Kidney glomerular epithelial cell (primary cell): Measurements from ENCODE around the gene TCF12.

Experiments used
- DNase-seq: peaks from one replicate; lab custom pipeline; 2025; lab: John Stamatoyannopoulos, UW

The TCF12 gene

DNA sequence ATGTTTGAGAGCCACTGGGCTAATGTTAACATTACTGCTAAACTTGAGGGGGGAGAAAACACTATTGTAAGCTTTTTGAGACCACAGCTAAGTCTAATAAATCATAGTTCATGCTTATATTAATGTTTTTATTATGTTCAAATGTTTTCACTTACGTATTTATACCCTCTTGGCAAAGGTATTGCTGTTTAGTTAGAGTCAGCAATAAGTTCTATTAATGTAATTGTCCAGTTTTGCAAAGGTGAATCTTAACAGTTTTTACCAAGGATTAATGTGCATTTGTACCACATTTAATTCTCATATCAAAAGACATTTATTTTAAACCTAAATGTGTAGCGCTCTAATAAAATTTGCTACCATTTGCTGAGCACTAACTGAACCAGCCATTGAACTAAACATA lies 251.2 kb downstream of the TCF12 start:
- no peak for DNase-seq

DNA sequence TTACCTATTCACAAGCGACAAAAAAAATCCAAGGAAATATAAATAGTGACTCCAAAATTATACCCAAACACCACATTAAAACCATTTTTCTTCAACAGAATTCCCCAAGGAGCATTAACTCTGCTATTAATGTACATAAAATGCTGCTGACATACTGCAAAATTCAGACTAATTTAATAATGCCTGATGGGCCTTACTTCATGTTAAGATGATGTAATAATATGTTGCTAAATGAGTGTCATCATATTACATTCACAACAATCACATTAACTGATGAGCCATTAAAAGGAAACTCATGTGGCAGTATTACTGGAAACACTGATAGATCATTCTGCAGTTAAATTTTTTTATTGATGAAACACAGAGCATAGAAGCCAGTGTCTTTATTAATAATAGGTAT lies 253.0 kb downstream of the TCF12 start:
- DNase-seq = no peak

DNA sequence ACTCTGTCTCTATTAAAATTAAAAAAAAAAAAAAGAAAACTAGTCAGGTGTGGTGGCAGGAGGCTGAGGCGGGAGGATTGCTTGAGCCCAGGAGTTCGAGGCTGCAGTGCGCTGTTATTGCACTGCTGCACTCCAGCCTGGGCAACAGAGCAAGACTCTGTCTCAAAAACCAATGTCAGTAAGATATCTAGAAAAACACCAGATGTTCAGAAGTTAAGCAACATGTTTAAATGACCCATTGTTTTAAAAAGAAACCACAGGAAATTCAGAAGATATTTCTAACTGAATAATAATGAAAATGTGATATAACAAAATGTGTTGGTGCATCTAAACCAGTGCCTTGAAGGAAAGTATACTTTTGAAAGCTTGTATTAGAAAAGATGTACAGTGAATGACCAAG lies 254.5 kb downstream of the TCF12 start:
- no peak for DNase-seq

DNA sequence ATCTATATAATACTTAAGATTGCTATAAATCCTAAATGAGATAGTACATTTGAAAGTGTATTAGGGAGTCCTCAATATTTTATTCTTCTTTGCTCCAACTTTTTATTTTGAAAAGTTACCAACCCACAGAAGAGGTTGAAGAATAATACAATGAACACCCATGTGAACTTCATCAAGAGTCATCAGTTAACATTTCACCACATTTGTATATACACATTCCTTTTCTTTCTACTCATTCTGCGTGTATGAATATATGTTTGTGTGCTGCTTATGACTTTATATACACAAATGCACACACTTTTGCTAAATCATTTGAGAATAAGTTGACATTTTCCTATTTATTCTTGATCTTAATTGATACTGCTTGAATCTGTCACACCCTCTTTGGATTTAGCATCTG lies 264.6 kb downstream of the TCF12 start:
- DNase-seq = no peak

DNA sequence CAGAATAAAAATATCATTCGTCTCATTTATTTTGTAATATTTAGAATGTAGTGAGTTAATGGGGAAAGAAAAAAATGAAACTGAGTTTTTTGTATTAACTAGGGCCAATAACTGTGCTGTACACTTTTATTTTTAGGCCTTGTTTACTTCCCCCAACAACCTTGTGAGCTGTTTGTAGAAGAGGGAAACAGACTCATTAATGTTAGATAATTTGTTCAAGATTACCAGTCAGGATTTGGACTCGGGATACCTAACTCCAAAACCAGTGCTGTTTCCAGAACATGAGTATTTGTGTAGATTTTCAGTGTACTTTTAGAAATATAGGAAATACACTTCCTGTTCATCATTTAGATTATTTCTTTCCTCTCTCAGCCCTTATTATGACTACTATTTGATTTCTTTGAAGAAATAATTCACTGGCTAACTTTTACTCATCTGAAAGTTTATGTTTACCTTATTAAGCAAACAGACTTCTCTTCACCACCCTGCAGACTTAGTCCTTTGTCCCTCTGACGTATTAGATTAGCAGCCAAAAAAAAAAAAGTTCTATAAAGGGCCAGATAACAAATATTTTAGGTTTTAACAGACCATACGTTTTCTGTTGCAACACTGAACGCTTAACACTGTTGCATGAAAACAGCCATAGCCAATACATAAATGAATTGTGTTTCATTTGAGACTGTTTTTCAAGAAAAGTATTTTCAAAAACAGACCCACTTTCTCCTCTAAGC lies 265.3 kb downstream of the TCF12 start:
- DNase-seq = no peak

DNA sequence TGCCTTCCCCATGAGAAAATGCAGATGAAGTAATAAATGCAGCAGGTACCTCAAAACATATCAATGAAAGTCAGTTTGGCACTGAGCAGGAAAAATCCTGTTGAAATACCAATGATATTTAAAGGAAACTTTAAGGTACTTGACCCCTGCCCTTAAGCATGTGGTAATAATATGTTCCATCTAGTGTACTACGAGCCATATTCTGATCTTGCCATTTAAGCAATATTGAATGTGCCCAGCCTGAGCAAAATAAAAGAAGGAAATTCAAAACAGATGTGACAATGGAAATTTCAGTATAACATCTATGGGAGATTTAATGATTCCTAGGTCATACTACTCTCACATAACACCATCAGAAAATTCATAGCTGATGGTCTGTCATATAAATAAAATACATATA lies 266.1 kb downstream of the TCF12 start:
- no peak for DNase-seq

DNA sequence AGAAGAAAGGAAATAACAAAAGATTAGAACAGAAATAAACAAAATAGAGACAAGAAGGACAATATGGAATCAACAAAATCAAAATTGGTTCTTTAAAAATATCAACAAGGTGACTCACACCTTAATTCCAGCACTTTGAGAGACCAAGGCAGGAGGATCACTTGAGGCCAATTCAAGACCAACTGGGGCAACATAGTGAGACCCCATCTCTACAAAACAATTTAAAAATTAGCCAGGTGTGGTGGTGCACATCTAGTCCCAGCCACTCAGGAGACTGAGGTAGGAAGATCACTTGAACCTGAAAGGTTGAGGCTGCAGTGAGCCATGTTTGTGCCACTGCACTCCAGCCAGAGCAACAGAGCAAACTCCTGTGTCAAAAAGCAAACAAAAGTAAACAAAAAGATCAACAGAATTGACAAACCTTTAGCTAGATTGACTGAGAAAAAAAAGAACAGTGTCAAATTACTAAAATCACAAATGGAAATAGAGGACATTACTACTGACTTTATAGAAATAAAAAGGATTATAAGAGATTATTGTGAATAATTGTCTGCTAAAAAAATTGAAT lies 267.1 kb downstream of the TCF12 start:
- DNase-seq = no peak

DNA sequence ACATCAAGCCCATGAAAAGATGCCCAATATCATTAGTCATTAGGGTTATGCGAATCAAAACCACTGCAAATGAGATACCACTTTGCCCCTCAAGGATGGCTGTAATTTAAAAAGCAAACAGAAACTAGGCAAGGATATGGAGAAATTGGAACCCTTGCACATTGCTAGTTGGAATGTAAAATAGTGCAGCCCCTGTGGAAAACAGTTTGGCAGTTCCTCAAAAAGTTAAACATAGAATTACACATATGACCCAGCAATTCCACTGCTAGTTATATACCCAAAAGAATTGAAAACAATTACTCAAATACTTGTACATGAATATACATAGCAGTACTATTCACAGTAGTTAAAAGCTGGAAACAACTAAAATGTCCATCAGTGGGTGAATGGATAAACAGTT lies 271.0 kb downstream of the TCF12 start:
- no peak for DNase-seq

DNA sequence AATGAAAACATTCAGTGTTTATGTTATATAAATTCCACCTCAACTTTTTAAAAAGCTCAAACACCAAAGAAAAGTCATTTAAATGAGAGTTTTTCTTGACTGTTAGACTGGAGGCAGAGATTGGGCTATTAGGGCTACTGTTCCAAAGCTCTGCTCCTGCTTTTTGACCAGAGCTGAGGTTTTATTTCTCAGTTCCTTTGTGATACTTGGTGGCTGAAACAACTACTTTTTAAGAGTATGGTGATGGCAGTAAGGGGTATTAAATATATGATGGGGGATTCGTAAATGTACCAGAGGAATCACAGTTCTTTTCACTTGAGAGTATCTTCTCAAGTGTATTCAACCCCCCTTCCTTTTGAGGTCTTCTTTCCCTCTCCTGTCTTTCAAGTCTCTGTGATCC lies 271.8 kb downstream of the TCF12 start:
- DNase-seq = no peak

DNA sequence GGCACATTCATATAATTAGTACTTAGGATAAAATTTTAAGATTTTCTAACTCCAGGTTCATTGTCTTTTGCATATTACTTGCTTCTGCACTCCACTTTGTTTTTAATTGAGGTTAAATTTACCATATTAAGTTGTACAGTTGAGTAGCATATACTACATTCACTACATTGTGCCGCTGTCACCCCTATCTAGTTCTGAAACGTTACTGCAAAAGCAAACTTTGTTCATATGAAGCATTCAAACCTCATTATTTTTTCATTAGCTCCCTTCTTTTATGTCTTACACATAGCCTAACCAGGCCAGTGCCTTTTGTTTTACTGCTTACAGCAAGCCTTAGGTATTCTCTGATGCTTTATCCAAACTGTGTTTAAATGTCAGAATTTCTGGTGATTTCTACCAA lies 274.7 kb downstream of the TCF12 start:
- no peak for DNase-seq

DNA sequence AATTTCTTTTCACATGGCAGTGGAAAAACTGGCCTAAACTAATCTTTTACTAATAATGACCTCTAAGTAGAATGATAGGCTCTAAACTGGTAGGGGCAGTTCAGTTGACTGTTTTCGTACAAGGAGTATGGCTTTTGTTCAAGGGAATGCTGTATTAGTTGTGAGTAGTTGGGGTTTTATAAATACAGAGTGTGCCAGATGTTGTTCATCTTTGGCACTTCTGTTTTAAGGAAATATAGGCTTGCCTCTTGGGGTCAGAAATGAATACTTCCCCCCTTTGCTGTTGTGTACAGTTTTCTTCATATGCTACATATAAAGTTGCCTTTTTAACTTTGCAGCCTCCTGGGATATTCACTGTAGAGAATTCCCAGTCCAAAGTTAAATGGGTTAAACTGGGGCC lies 276.9 kb downstream of the TCF12 start:
- DNase-seq = no peak

DNA sequence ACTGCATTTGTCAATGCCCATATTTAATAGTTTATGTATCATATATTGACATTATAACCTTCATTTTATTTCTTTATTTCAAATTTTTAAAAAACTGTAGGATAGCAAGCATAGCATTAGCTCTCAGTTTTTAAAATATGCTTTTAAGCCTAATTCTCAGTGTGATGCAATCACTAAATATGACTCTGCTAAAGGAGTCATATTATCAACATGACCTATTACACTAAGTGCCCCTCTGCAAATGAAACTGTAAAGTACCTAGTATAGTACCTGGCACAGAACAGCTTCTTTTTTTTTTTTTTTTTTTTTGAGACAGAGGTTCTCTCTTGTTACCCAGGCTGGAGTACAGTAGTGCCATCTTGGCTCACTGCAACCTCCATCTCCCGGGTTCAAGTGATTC lies 278.4 kb downstream of the TCF12 start:
- DNase-seq = no peak

DNA sequence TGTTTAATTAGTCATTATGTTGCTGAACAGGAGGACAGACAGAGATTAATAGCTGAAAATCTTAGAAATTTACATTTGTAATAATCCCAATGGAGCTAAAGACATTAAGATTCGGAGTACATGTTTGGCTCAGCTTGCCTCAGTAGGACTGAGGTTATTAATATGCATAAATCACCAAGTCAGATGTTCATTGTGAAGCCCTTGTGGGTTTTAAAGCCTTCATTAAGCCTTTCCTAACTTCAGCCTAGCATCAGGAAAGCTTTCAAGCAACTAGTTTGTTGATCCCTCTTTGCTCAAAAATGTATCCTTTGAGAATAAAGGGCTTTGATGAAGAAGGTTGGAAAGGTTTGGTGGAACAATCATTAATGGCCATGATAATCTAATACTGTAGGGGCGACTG lies 279.7 kb downstream of the TCF12 start:
- DNase-seq = no peak

DNA sequence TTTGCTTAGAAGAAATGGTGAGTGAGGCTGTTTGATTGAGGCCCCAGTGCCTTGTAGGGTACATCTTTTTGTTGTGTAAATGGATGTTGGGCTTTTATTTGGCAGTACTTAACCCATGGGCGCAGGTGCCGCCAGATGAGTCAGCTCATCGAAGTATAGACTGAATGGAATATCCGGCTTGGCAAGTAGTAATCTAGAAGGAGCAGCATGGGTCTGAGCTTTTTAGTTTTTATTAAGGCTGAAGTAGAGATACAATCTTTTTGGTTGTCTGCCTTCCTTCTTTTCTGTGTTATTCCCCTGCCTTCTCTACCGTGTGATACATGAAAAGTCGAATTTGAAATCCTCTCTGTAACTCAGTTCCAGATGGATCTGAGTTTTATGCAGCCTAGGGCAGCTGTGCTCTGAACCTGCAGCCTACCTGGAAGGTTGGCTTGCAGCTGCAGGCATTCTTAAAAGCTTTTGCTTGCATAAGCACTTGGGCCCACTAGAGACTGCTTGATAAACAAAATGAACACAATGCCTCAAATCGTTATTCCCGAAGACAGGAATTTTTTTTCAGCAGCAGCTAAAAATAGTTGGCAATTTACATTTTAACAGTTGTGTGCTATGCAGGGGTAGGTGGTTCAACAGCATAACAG lies 280.3 kb downstream of the TCF12 start:
- DNase-seq = no peak

DNA sequence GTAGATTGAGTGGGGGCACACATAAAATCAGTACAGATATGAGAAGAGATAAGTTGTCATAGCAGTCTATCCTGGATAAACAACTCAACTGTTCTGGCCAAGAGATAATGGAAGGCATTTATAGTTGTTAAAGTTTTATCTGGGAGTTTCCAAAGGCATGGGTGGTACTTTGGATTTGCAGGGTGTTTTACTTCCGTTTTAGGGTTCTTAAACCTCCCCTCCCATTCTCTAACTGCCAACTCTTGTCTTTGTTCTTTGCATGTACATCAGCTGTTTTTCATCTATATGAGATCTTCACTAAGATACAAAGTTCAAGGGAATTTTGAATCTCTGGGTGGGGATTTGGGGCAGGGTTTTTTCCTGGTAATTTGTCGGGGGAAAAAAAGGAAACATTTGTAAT lies 283.1 kb downstream of the TCF12 start:
- DNase-seq = no peak

DNA sequence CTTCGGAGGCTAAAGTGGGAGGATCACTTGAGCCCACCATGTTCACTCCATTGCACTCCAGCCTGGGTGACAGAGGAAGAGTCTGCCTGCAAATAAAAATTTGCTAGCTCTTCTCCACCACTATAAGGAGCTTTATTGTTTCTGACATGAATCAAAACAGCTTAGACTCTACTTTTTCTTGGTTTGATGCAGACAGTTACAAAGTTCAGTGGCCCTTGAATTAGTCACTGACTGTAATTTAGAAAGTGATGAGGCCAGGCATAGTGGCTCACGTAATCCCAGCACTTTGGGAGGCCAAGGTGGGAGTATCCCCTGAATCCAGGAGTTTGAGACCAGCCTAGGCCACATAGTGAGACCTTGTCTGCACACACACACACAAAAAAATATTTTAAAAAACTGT lies 285.5 kb downstream of the TCF12 start:
- no peak for DNase-seq

DNA sequence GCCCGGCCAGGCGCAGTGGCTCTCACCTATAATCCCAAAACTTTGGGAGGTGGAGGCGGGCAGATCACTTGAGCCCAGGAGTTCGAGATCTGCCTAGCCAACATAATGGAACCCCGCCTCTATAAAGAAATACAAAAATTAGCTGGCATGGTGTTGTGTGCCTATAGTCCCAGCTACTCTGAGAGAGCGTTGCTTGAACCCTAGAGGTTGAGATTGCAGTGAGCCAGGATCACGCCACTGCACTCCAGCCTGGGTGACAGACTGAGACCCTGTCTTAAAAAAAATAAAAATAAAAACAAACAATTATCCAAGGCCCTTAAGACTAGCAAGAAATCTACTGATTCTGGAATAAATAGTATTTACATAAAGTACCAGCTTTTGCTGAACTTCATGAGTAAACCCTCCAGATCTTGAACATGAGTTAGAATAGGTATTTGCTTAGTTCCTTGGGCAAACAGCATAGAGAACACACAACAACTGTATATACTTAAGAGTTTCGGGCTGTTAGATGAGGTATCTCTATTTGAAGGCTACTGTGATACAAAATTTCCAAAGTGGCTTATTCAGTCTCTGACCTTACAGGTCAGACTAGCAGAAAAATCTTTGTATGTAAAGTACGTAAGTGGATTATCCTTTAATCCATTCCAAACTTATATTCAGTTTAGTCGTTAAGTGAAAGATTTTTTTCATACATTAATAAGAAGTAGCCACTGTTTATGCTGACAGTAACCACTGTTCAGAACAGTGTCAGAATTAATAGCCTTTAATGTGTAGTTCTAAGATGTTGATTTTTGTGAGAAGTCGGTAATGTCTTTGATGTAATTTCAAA lies 286.8 kb downstream of the TCF12 start:
- no peak for DNase-seq

DNA sequence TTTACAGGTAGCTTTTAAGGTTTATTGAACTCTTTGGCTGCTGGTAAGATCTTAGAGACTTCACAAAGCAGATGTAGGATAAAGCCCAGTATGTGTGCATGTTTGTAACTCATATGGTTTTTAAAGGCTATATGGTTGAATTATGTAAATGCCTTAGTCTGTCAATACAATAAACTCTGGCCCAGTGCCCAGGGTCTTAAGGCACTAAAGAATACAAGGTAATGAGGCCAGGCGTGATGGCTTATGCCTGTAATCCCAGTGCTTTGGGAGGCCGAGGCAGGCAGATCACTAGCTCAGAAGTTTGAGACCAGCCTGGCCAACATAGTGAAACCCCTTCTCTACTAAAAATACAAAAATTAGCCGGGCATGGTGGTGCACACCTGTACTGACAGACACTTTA lies 287.6 kb downstream of the TCF12 start:
- no peak for DNase-seq

DNA sequence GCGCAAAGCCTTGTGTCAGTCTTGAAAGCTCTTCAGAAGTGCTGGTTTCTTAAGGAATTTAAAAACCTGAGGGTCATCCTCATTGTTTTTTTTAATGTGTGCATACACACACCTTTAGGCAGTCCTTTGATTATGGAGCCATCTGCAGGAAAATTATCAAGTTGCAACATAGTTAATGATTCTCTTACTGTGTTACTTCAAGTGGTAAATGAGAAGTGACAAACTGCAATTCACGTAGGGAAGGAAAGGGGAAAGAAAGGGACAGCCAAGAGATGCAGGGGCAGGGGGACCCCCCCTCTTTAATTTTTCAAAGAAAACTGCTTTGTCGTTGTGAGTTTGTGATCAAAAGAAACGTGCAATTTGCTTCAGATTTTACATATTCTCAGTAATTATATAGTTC lies 295.4 kb downstream of the TCF12 start:
- peak; percentile 78 for DNase-seq

DNA sequence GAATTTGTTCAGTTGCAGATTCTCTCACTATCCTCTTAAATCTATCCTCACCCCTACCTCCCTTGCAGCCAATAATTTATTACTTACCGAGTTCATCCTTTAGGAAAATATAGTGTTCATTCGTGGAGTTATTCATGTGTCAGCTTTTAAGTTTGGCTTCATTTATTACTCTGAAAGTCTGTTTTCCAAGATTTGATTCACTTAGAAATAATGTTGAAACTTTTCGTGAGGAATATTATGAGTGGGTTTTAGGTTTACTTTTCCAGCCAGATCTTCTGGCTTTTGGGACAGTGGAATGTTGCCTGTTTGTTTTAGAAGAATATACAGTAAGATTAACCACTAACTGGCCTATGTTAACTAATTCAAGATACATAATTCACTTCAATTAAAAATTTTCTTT lies 296.9 kb downstream of the TCF12 start:
- no peak for DNase-seq

DNA sequence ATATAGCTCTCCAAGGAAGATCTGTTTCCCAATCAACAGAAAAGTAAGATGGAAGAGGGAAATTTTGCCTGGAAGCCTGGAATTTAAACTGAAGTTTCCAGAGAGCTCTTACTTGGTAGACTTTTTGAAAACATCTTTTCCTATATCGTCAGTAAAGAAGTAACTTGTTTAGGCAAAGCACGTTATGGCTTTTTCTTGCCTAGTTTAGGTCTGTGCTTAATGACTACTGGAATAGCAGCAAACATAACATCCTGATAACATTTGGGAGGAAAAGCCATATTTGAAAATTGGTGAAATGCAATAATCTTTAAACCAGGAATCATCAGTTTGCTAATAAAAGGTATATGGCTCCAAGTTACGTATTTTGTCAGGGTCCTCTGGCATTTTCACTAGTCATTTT lies 297.4 kb downstream of the TCF12 start:
- no peak for DNase-seq

DNA sequence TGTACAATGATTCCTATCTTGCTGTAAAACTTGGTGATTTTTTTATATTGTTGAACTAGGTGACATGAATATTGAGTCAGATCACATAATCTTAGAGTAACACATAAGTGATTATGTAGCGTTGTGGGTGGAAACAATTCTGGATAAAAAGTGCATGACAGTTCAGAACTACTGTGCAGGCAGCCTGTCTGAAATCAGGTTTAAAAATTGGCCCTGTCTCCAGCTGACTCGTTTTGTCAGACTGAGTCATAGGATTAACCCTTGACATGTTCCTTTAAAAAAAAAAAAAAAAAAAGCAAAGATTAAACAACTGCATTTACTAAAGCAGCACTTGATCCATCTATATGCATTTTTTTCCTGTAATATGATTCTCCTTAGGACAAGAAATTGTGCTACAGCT lies 297.8 kb downstream of the TCF12 start:
- peak; percentile 63 for DNase-seq
